Muscle layer of duodenum (tissue), 2 donors: ENCODE data around the gene SREK1.
"Not testable (repeated sequence)": the region's sequence is repeated elsewhere in the genome, so short reads cannot be mapped to it uniquely, and the experiment has no call there.

Experiments
- H3K27ac ChIP-seq: one replicate; pipeline ENCODE4 v1.7.0; 2013; ENCODE audit warnings: mild to moderate bottlenecking, low read length
- H3K27me3 ChIP-seq: one replicate; pipeline ENCODE4 v1.7.0; 2013; ENCODE audit warnings: low read depth, mild to moderate bottlenecking, control low read depth, low read length
- H3K36me3 ChIP-seq, 2 donors: one replicate each; pipeline ENCODE4 v1.7.0; 2013; ENCODE audit warnings: low read length in 2 of 2, control low read depth in 1 of 2, mild to moderate bottlenecking in 1 of 2; ENCODE audit not compliant: insufficient read depth in 2 of 2, control insufficient read depth in 1 of 2
- H3K4me1 ChIP-seq, 2 donors: one replicate each; pipeline ENCODE4 v1.7.0; 2013; ENCODE audit warnings: low read length in 2 of 2, mild to moderate bottlenecking in 2 of 2, control low read depth in 1 of 2, moderate library complexity in 1 of 2; ENCODE audit not compliant: insufficient read depth in 2 of 2, control insufficient read depth in 1 of 2
- H3K4me3 ChIP-seq, 2 donors: one replicate each; pipeline ENCODE4 v1.7.0; 2013; ENCODE audit warnings: low read length in 2 of 2, low read depth in 1 of 2, mild to moderate bottlenecking in 1 of 2
- H3K9me3 ChIP-seq, 2 donors: one replicate each; pipeline ENCODE4 v1.7.0; 2013; ENCODE audit warnings: low read length in 2 of 2, control low read depth in 1 of 2, mild to moderate bottlenecking in 1 of 2; ENCODE audit not compliant: control insufficient read depth in 1 of 2
- donor health status: healthy.

The SREK1 gene

DNA sequence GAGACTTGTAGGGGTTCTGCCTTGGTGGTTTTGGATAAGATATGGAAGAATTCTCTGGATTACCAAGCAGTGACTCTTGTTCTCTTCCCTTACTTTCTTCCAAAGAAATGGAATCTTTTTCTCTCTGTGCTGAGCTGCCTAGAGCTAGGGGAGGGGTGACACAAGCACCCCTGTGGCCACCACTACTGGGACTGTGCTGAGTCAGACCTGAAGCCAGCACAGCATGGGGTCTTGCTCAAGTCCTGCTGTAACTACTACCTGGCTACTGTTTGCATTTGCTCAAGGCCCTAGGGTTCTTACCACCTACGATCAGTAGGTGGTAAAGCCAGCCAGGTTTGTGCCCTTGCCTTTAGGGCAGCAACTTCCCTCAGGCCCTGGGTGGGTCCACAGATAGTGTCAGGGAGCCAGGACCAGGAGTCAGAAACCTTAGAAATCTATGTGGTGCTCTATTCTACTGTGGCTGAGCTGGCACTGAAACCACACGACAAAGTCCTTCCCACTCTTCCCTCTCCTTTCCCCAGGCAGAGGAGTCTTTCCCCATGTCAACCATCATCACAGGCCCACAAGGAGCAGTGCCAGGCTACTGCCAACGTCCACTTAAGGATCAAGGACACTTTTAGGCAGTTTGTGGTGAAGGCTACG lies 53.8 kb downstream of the SREK1 start:
- H3K36me3 ChIP-seq: no peaks in the 10 kb centered on the region
- no peaks in the 10 kb centered on the region for H3K27me3 ChIP-seq
- no peak overlapping the region for H3K4me3 ChIP-seq
- H3K4me1 ChIP-seq: no peaks in the 10 kb centered on the region
- H3K27ac ChIP-seq: no peak overlapping the region
- peaks cover 0 to 3% of the 10 kb centered on the region in 2 donors for H3K9me3 ChIP-seq

- no peaks in the 10 kb centered on the region for H3K4me1 ChIP-seq
- no peak overlapping the region for H3K4me3 ChIP-seq
- no peaks in the 10 kb centered on the region for H3K36me3 ChIP-seq
- peaks cover 0 to 3% of the 10 kb centered on the region in 2 donors for H3K9me3 ChIP-seq
- H3K27me3 ChIP-seq: no peaks in the 10 kb centered on the region
- H3K27ac ChIP-seq: no peak overlapping the region
Measured at GRCh38 chr5:66198837-66199236, 54.7 kb downstream of the SREK1 start.

DNA sequence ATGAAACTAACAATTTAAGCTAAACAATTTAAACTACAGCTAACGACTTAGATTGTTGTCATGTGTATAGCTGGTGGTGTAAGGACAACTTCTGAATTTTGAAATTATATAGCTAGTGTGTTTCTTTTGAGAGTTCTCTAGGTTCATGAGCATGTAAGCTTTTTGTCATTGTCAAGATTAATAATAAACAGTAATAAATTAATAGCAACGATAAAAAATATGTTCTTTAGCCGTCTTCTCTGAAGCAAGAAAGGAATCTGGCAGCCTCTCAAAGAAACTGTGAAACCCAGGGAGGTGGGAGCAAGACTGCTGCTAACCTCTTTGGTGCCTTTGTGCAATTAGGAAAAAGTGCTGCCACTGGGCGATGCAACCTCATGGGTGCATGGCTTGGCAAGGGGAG lies 59.4 kb downstream of the SREK1 start:
- H3K4me1 ChIP-seq: peaks cover 0 to 9% of the 10 kb centered on the region in 2 donors
- no peaks in the 10 kb centered on the region for H3K36me3 ChIP-seq
- no peak overlapping the region for H3K4me3 ChIP-seq
- H3K27ac ChIP-seq: no peak overlapping the region
- H3K27me3 ChIP-seq: no peaks in the 10 kb centered on the region
- peaks cover 0 to 3% of the 10 kb centered on the region in 2 donors for H3K9me3 ChIP-seq

GRCh38 chr5:66206465-66206864 lies 62.4 kb downstream of the SREK1 start:
- H3K27ac ChIP-seq: no peak overlapping the region
- no peak overlapping the region for H3K4me3 ChIP-seq
- H3K36me3 ChIP-seq: no peaks in the 10 kb centered on the region
- H3K9me3 ChIP-seq: no peaks in the 10 kb centered on the region
- H3K4me1 ChIP-seq: peaks cover 0 to 9% of the 10 kb centered on the region in 2 donors
- H3K27me3 ChIP-seq: no peaks in the 10 kb centered on the region

DNA sequence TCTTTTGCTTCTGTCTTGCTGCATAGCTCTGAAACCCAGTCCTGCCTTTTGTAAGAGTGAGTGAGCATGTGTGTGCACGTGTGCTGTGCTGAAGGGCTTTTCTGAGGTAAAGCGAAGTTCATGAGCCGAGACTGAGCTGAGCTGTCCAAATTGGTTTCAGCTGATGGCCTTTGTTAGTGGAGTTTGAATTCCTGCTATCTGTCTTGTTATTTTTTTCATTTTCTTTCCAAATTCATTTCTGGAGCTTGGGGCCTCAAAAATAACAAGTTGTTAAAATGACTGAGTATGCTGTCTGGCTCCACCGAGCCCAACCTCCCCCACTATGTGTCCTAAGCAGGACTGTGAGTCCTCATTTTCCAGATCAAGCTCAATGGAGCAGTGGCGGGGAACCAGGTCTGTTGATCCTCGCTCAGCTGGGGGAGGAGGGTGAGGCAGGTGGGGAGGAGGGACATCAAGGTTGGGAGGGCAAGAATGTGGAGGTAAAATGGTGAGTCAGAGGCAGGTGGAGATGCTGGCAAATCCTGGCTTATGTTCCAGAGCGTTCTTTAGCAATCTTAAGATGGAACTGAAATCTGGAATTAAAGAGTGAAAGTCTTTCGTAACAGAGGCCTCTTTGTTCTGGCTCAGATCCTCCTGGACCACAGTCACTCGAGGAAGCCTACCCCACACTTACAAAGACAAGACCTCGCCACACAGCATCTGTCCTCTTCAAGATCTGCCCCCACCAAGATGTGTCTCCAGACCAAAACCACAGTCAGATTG lies 63.9 kb downstream of the SREK1 start:
- no peak overlapping the region for H3K27ac ChIP-seq
- H3K9me3 ChIP-seq: no peaks in the 10 kb centered on the region
- H3K4me1 ChIP-seq: peaks cover 0 to 9% of the 10 kb centered on the region in 2 donors
- no peaks in the 10 kb centered on the region for H3K36me3 ChIP-seq
- no peaks in the 10 kb centered on the region for H3K27me3 ChIP-seq
- no peak overlapping the region for H3K4me3 ChIP-seq

DNA sequence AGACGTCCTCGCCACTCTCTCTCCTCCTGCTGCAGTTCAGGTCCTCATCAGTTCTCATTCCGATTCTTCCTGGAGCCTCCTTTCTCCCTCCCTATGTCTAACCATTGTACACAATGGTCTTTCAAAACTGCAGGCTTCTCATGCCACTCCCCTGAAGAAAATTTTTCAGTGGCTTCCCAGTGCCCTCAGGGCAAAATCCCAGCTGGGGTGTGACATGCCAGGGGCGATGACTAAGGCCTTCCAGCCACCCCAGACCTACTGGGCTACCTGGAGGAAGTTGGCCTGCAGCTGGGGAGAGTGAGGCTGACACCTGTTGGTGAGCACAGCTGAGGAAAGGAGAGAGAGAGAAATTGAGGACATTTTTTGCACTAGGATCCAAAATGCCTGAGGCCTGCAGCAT lies 65.2 kb downstream of the SREK1 start:
- no peaks in the 10 kb centered on the region for H3K27me3 ChIP-seq
- peaks cover 0 to 9% of the 10 kb centered on the region in 2 donors for H3K4me1 ChIP-seq
- H3K9me3 ChIP-seq: no peaks in the 10 kb centered on the region
- no peak overlapping the region for H3K27ac ChIP-seq
- H3K36me3 ChIP-seq: no peaks in the 10 kb centered on the region
- H3K4me3 ChIP-seq: no peak overlapping the region

DNA sequence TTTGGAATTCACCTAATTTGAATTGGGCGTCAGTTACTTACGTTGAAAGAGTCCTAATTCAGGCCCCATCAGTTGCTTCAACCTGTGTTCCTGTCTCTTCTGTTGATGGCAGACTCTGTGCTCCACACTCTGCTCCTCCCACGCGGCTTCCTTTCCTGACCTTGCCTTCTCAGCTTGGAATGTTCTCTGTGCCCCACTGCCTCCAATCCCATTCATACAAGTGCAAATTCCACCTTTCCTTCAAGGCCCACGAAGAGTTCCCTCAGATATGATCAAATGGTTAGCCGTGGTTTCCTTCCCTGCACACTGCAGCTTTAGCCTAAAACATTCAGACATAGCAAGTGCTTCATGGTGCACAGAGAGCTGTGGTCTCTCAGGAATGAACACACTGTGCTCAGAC lies 65.7 kb downstream of the SREK1 start:
- H3K36me3 ChIP-seq: no peaks in the 10 kb centered on the region
- H3K27ac ChIP-seq: no peak overlapping the region
- no peaks in the 10 kb centered on the region for H3K27me3 ChIP-seq
- H3K9me3 ChIP-seq: no peaks in the 10 kb centered on the region
- no peak overlapping the region for H3K4me3 ChIP-seq
- H3K4me1 ChIP-seq: peaks cover 0 to 9% of the 10 kb centered on the region in 2 donors

GRCh38 chr5:66213533-66213932 lies 69.4 kb downstream of the SREK1 start:
- Histone ChIP-seq H3K4me3 (no peak overlapping the region), H3K27ac (no peak overlapping the region), H3K36me3 (no peaks in the 10 kb centered on the region), H3K4me1 (no peaks in the 10 kb centered on the region), H3K27me3 (no peaks in the 10 kb centered on the region), H3K9me3 (no peaks in the 10 kb centered on the region)

DNA sequence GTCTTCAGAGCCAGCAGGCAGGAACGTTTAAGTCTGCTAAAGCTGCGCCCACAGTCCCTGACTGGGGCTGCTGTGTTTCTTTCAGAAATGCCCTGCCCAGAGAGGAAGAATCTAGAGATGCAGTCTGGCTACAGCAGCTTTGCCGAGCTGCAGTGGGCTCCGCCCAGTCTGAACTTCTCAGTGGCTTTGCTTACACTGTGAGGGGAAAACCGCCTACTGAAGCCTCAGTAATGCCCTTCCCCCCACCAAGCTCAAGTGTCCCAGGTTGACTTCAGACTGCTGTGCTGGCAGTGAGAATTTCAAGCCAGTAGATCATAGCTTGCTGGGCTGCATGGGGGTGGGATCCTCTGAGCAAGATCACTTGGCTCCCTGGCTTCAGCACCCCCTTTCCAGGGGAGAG lies 78.4 kb downstream of the SREK1 start:
- H3K36me3 ChIP-seq: no peaks in the 10 kb centered on the region
- no peaks in the 10 kb centered on the region for H3K9me3 ChIP-seq
- H3K27me3 ChIP-seq: no peaks in the 10 kb centered on the region
- no peaks in the 10 kb centered on the region for H3K4me1 ChIP-seq
- no peak overlapping the region for H3K4me3 ChIP-seq
- no peak overlapping the region for H3K27ac ChIP-seq

DNA sequence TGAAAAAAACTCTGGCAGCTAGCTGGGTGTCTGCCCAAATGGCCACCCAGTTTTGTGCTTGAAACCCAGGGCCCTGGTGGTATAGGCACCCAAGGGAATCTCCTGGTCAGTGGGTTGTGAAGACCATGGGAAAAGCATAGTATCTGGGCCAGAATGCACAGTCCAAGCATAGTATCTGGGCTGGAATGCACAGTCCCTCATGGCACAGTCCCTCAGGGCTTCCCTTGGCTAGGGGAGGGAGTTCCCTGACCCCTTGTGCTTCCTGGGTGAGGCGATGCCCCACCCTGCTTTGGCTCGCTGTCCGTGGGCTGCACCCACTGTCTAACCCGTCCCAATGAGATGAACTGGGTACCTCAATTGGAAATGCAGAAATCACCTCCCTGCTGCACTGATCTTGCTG lies 78.8 kb downstream of the SREK1 start:
- not testable (repeated sequence) for H3K27ac ChIP-seq

DNA sequence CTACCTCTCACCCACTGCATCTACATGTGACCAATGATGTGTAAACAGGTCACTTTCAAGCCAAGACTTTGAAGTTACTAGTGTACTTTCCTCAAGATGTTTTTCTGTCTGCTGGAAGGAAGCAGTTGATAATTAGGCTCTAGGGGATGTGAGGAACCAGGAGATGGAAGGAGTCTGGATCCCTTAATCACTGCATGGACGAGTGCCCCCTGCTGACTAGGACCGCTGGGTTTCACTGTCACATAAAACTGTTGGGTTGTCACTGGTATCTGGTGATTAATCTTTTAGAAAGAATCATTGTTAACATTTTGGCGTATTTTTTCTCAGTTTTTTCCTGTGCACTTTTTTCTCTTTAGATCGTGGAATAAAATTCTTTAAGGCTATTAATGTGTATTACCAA lies 79.5 kb downstream of the SREK1 start:
- no peaks in the 10 kb centered on the region for H3K27me3 ChIP-seq
- H3K36me3 ChIP-seq: no peaks in the 10 kb centered on the region
- H3K4me3 ChIP-seq: no peak overlapping the region
- no peaks in the 10 kb centered on the region for H3K9me3 ChIP-seq
- H3K4me1 ChIP-seq: no peaks in the 10 kb centered on the region
- no peak overlapping the region for H3K27ac ChIP-seq

More for the DNA sequence above, 78.8 kb downstream of the SREK1 start:
- not testable (repeated sequence) for H3K9me3 ChIP-seq, H3K36me3 ChIP-seq, H3K27me3 ChIP-seq, H3K4me3 ChIP-seq, H3K4me1 ChIP-seq

GRCh38 chr5:66224274-66224673 lies 80.2 kb downstream of the SREK1 start:
- H3K4me3 ChIP-seq: no peak overlapping the region
- no peaks in the 10 kb centered on the region for H3K36me3 ChIP-seq
- H3K4me1 ChIP-seq: no peaks in the 10 kb centered on the region
- H3K9me3 ChIP-seq: no peaks in the 10 kb centered on the region
- no peak overlapping the region for H3K27ac ChIP-seq
- no peaks in the 10 kb centered on the region for H3K27me3 ChIP-seq
